ENCODE measurements around the gene ENDOD1.
"Not testable (repeated sequence)": the region's sequence is repeated elsewhere in the genome, so short reads cannot be mapped to it uniquely, and the experiment has no call there.

ENDOD1 gene

DNA sequence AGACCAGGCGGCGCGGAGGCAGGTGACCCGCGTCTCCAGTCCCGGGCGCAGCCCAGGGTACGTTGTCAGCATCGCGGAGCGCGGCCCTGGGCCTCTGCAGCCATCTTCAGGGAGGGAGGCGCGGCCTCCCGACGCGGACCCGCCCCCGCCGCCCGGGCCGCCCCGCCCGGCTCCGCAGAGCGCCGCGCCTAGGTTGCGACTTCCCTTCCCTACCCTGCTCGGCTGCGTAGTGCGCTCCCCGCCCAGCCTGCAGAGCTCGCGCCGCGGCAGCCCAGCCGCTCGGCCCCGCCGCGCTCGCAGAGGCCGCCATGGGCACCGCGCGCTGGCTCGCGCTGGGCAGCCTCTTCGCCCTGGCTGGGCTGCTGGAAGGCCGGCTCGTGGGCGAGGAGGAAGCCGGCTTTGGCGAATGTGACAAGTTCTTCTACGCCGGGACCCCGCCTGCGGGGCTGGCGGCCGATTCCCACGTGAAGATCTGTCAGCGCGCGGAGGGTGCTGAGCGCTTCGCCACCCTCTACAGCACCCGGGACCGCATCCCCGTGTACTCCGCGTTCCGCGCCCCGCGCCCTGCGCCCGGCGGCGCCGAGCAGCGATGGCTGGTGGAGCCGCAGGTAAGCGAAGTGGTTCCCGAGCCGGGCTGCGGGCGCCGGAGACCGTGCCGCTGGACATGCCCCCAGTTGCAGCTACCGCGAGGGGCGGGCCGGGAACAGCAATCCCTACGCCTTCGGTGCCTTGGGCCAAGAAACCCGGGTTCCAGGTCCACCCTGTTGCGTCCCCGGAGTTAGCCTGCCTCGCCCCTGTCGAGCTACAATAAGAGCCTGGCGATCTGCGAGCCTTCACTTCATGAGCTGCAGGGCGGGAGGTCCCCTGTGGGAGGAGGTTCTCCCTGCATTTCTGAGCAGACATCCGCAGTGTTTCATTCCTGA is at the start of gene ENDOD1:
TSS of gene ENDOD1 (plus strand) at position 227 of the 923 bp plus-strand sequence. CDS start at position 309, 82 bp downstream.
- peak; percentile 48 for DNase-seq (ENCODE audit: low spot score)

- DNase-seq (ENCODE audit: low spot score): no peak
Measured at GRCh38 chr11:95042239-95042638, 47.4 kb upstream of the ENDOD1 start.

- DNase-seq (ENCODE audit: low spot score): no peak
Measured at GRCh38 chr11:95042906-95043305, 46.7 kb upstream of the ENDOD1 start.

- DNase-seq (ENCODE audit: low spot score): no peak
Measured at GRCh38 chr11:95044010-95044409, 45.6 kb upstream of the ENDOD1 start.

DNA sequence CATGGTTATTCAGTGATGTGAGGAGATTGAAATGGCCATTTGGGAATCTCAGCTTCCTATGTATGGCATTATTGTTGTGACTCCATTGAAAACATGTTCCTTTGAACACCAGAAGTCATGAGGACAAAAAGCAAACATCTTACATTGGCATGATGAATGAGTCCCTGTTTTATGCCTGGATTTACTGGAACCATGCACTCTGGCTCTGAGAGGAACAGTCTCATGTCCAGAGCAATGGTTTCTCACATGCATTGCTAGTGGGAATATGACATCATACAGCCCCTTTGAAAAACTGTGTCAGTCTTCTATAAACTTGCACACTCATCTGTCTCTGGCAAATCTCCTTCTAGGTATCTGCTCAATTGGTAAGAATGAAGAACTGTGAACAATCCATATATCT is 43.8 kb upstream of the ENDOD1 start:
- peak; percentile 43 for DNase-seq (ENCODE audit: low spot score)

DNA sequence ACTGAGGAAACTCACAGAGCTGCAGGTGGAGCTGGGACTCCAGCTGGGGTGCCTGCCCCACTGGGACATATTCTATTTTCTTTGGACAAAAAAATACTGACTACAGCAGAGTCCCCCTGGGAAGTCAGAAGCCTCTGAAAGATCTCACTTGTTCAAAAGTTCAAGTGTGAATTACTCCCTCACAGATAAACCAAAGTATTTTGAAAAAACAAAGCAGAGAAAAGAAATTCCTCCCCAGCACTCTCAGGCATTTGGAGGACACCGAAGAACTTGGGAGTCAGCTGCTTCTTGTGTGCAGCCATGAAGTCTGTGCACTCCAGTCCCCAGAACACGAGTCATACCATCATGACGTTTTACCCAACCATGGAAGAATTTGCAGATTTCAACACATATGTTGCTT is 40.5 kb upstream of the ENDOD1 start, which contains the start of gene KDM4F:
TSS of gene KDM4F (plus strand) at position 301 of the 400 bp plus-strand sequence.
- not testable (repeated sequence) for DNase-seq (ENCODE audit: low spot score)

DNA sequence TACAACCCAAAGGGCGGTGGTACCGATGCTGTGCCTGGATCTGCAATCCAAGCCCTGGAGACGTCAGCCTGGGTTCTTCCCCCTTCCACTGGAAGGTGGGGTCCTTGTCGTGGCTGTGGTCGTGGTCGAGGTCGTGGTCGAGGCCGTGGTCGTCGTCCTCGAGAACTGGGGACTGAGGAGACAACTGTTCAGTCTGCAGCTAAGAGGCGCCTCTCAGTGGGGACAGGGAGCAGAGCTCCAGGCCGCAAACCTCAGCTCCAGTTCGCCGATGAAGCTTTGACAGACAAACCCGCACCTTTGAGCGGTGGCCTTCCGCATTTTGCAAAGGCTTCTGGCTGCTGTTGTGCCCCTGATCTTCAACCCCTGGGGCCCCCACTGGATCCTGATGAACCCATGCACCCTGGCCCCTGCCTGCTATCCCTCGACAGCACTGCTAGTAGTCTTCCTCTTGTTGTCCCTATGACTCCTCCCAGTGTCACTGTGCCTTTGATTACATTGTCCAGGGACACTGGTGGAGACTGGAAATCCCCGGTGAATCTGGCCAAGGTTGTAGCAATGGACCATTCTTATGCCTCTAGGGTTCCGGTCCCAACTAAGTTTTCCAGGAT is 38.9 kb upstream of the ENDOD1 start:
- no peak for DNase-seq (ENCODE audit: low spot score)

- no peak for DNase-seq (ENCODE audit: low spot score)
Measured at GRCh38 chr11:95054356-95054755, 35.3 kb upstream of the ENDOD1 start.

DNA sequence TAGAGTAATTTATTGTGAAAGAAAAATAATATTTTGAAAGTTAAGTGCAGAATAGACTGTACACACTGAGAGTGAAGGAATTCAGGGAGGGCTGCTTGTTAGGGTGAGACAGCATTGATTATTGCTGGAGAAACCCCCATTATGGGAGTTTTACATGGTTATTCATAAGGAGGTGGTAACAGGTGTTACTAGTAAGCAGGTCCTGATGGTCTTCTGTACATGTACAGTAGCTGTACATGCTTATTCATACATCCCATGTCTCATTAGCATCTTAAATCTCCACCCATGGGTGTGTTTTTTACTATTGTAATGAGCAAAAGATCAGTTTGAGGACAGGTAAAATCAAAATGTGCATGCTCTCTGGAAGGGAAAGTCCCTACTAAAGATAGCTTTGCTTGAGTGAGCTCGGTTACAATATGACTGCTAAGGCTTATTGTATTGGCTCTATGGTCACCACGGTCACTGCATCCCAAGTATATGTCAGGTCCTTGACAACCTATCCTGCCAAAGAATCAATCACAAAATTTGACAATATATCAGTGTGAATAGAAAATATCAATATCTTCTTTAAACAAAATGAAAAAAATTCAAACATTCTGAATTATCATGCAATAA is 34.3 kb upstream of the ENDOD1 start:
- DNase-seq (ENCODE audit: low spot score): no peak

GRCh38 chr11:95057959-95058358 is 31.7 kb upstream of the ENDOD1 start:
- DNase-seq (ENCODE audit: low spot score): no peak

DNA sequence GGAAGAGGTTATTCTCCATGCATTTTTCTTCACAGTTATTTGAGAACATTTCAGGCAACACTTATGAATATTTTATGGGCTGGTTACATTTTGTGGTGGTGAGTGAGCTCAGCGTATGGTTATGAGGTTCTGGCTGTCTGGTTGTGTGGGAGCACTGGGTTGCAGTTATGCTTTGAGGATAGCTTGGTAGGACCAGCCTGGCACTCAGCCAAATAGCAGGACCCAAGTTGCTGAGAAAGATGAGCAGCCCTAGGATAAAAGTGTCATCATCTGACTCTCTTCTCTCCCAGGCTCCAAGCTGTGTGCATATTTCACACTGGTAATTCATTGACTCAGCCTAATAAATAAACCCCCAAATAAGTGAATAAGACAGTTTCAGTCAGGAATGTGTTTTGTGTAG is 31.0 kb upstream of the ENDOD1 start:
- DNase-seq (ENCODE audit: low spot score): no peak

GRCh38 chr11:95059046-95059445 is 30.6 kb upstream of the ENDOD1 start:
- DNase-seq (ENCODE audit: low spot score): no peak

DNA sequence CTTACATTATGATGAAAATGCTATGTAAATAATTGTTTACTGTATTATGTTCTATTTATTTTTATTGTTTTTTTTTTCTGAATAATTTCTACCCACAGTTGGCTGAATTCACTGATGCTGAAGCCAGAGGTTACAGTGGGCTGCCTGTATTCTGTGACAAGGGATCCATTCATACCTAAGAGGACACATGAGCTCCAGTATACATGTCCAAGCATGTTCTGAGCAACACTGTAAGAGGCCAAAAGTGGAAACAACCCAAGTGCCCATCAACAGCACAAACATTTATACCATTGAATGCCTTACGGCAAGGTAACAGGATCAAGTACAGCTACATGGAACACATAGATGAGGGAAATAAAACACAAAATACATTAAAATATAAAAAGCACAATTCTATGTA is 24.3 kb upstream of the ENDOD1 start:
- DNase-seq (ENCODE audit: low spot score): peak; percentile 60

GRCh38 chr11:95066716-95067038 is 23.0 kb upstream of the ENDOD1 start, which contains the start of gene SRSF8:
SRSF8 (plus strand) TSS chr11:95066919; CDS start chr11:95067227, 308 bp downstream.
- no peak for DNase-seq (ENCODE audit: low spot score)

GRCh38 chr11:95067039-95067840 is 22.4 kb upstream of the ENDOD1 start:
- no peak for DNase-seq (ENCODE audit: low spot score)

DNA sequence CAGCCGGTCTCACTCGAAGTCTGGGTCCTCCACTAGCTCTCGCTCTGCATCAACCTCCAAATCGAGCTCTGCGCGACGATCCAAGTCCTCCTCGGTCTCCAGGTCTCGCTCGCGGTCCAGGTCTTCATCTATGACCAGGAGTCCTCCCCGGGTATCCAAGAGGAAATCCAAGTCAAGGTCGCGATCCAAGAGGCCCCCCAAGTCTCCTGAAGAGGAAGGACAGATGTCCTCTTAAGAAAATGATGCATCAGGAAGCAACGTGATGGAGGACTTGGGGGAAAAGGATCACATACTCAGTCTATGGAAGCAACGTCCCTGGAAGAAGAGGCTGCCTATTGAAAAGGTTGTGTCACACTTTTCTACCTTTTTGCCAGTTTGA is 21.8 kb upstream of the ENDOD1 start:
- no peak for DNase-seq (ENCODE audit: low spot score)

DNA sequence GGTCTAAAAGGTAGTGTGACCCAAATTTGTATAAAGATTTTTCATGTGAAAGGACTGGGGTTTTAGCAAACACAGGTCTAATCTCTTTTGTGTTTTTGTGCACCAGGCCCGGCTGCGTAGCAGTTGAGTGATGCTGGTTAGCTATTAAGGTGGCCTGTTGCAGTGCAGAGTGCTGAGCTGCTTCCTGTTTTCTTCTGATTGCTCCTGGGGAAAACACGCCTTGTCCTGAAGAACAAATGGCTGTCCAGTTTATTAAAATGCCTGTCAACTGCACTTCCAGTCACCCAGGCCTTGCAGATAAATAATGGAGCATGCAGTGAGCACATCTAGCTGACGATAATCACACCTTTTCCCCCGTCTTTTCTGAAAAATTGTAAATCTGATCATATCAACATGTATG is 21.1 kb upstream of the ENDOD1 start:
- DNase-seq (ENCODE audit: low spot score): peak; percentile 60

DNA sequence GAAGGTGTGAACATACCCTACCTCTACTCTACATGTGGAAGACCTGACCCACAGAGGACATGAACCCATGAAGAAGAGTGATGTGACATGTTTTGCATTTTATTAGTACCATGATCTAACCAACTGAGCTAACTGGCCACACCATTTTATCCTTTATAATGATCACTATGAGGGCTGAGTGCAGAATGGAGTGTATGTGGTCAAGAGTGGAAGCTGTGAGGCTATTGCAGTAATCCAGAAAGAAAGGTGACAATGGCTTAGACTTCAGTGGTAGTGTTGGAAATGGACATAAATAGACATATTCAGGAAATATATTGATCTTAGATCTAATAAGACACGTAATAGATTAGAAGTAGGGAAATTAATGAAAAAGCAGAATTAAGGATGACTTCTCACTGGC is 19.2 kb upstream of the ENDOD1 start:
- no peak for DNase-seq (ENCODE audit: low spot score)

GRCh38 chr11:95072948-95073347 is 16.7 kb upstream of the ENDOD1 start:
- no peak for DNase-seq (ENCODE audit: low spot score)

DNA sequence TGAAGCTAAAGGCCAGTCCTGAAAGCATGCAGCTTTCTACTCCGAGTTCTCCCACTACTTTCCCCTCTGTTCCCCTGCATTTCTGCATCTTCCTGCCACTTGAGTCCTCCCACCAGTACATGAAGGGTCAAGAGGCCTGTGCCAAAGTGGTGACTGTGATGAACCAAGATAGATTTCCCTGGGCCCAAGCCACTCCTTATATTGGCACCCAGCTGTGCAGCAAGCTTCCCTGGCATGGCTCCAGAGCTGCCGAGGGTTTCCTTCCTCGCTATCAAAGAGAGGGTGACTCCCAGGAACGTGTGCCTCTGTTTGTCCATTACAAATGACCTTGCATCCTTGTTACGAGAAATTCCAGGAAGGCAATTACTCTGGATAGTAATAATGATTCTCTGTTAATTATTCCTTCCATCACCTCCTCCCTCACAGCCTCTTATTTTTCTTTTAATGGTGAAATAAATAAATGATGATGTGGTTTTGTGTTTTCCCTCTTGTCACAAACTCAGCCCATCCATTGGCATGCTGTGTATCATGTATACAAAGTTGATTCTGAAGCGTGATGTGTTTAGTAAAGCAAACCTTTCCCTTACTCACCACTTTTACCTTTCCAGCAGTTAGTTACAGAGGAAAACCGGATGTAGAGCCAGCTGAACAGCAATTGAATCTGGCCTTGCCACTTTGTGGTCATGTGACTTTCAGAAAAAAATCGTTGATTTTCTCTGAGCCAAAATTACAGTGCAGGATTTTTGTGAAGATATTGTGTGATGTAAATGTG is 14.7 kb upstream of the ENDOD1 start:
- no peak for DNase-seq (ENCODE audit: low spot score)

DNA sequence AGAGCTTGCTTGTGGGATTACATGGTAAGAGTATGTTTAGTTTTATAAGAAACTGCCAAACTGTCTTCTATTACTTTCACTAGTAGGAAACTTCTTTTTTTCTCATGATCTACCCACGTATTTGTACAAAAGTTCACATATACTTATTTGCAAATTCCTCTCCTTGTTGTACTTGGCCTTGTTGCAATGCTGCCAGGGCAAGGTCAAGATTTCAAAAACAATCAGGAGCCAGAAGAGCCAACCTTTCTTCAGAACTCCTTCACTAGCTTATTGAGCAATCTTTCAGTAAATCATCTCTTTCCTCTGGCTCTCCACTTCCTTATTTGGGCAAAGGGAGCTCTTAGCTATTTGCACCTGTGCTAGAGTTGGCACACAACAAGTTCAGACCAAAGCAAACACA is 13.2 kb upstream of the ENDOD1 start:
- no peak for DNase-seq (ENCODE audit: low spot score)

Measured in COLO829 (cell line).